HG03097 (cell line): ENCODE results near the gene SSX2IP.
"Not testable (repeated sequence)": the region's sequence is repeated elsewhere in the genome, so short reads cannot be mapped to it uniquely, and the experiment has no call there.

Source experiments
- ATAC-seq: cut with Tn5 transposase; IDR thresholded peaks from one replicate; pipeline ENCODE4 v1.9.1; 2021; ENCODE audit not compliant: unreplicated experiment, low FRiP score

The SSX2IP gene

GRCh38 chr1:84677415-84678099, 12.7 kb downstream of the SSX2IP start:
- no peak for ATAC-seq

GRCh38 chr1:84675631-84676030, 14.6 kb downstream of the SSX2IP start:
- ATAC-seq, result no peak

- ATAC-seq, result no peak
Observed at GRCh38 chr1:84675106-84675505, 15.2 kb downstream of the SSX2IP start.

GRCh38 chr1:84674705-84675104, 15.6 kb downstream of the SSX2IP start:
- ATAC-seq, result no peak

GRCh38 chr1:84674021-84674420, 16.2 kb downstream of the SSX2IP start:
- no peak for ATAC-seq

GRCh38 chr1:84672080-84672854, 18.0 kb downstream of the SSX2IP start:
- ATAC-seq, result no peak

GRCh38 chr1:84669831-84670230, 20.4 kb downstream of the SSX2IP start:
- no peak for ATAC-seq

GRCh38 chr1:84668185-84668584, 22.1 kb downstream of the SSX2IP start:
- no peak for ATAC-seq

GRCh38 chr1:84665703-84666317, 24.5 kb downstream of the SSX2IP start:
- ATAC-seq, result no peak

- ATAC-seq, result no peak
Observed at GRCh38 chr1:84653130-84653677, 37.1 kb downstream of the SSX2IP start.

- ATAC-seq, result no peak
Observed at GRCh38 chr1:84644472-84644871, 45.8 kb downstream of the SSX2IP start.

GRCh38 chr1:84643183-84643582, 47.1 kb downstream of the SSX2IP start:
- no peak for ATAC-seq

- no peak for ATAC-seq
Observed at GRCh38 chr1:84642774-84643173, 47.5 kb downstream of the SSX2IP start.

- not testable (repeated sequence) for ATAC-seq
Observed at GRCh38 chr1:84639731-84640130, 50.5 kb downstream of the SSX2IP start.

- no peak for ATAC-seq
Observed at GRCh38 chr1:84635429-84635828, 54.8 kb downstream of the SSX2IP start.

GRCh38 chr1:84634536-84635205, 55.6 kb downstream of the SSX2IP start:
- no peak for ATAC-seq

GRCh38 chr1:84632673-84633434, 57.4 kb downstream of the SSX2IP start:
- peak; percentile 85 for ATAC-seq

- ATAC-seq, result no peak
Observed at GRCh38 chr1:84632137-84632536, 58.1 kb downstream of the SSX2IP start.

- ATAC-seq, result no peak
Observed at GRCh38 chr1:84624876-84625275, 65.4 kb downstream of the SSX2IP start.

- ATAC-seq, result no peak
Observed at GRCh38 chr1:84621553-84621952, 68.7 kb downstream of the SSX2IP start.
